GM19025 (cell line): ENCODE measurements around the gene DDX25.
"Not testable (repeated sequence)": the region's sequence is repeated elsewhere in the genome, so short reads cannot be mapped to it uniquely, and the experiment has no call there.

Source experiments
- ATAC-seq: cut with Tn5 transposase; IDR thresholded peaks from one replicate; pipeline ENCODE4 v1.9.1; 2021; ENCODE audit warnings: mild to moderate bottlenecking, low read depth, moderate library complexity; ENCODE audit not compliant: unreplicated experiment

Gene DDX25

GRCh38 chr11:125903711-125904659 lies at the start of gene DDX25:
TSS of gene DDX25 (plus strand) at chr11:125904508. CDS start at chr11:125904518, 10 bp downstream.
- ATAC-seq: no peak

DNA sequence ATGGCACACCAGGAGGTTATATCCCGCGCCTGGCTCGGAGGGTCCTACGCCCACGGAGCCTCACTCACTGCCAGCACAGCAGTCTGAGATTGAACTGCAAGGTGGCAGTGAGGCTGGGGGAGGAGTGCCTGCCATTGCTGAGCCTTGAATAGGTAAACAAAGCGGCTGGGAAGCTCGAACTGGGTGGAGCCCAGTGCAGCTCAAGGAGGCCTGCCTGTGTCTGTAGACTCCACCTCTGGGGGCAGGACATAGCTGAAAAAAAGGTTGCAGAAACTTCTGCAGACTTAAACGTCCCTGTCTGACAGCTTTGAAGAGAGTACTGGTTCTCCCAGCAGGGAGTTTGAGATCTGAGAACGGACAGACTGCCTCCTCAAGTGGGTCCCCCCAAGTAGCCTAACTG lies 46.6 kb upstream of the DDX25 start:
- ATAC-seq: not testable (repeated sequence)

DNA sequence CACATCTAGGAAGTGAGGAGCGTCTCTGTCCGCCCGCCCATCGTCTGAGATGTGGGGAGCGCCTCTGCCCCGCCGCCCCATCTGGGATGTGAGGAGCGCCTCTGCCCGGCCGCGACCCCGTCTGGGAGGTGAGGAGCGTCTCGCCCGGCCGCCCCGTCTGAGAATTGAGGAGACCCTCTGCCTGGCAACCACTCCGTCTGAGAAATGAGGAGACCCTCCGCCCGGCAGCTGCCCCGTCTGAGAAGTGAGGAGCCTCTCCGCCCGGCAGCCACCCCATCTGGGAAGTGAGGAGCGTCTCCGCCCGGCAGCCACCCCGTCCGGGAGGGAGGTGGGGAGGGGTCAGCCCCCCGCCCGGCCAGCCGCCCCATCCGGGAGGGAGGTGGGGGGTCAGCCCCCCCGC lies 41.5 kb upstream of the DDX25 start:
- not testable (repeated sequence) for ATAC-seq

- not testable (repeated sequence) for ATAC-seq
These were observed 39.0 kb upstream of the DDX25 start for GRCh38 chr11:125865354-125865753.

GRCh38 chr11:125869521-125869920 lies 34.8 kb upstream of the DDX25 start:
- no peak for ATAC-seq

- no peak for ATAC-seq
These were observed 32.7 kb upstream of the DDX25 start for GRCh38 chr11:125871391-125872137.

- no peak for ATAC-seq
These were observed 32.2 kb upstream of the DDX25 start for GRCh38 chr11:125872138-125872491.

DNA sequence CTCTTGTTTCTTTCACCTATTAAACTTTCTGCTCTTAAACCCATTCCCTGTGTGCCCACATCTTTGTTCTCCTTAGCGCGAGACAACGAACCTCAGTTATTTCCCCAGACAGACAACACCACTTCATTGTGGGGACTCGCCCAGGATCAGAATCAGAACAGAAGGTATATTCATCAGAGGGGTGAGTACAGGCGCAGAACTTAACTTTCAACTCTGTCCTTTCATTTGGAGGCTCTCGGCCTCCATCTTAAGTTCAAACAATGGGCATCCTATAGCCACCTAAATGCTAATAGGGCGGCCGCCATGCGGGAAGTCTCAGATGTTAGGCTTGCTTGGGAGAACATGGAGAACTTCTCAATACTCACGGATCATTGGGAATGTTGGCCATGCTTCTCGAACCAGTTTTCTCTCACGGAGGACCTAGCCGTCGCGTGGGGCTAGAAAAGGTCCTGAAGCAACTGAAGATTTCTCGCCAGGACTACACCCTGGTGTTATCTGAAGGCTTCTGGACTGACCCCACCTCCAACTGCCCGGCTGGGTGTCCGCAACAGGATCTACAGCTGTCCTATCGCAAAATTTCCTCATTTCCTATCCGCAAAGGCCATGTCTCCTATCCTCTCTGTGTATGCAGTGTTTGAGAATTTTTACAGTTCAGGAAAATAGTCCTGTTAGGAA lies 30.3 kb upstream of the DDX25 start:
- no peak for ATAC-seq

- ATAC-seq: peak; percentile 64
These were observed 29.7 kb upstream of the DDX25 start for GRCh38 chr11:125874556-125875124.

DNA sequence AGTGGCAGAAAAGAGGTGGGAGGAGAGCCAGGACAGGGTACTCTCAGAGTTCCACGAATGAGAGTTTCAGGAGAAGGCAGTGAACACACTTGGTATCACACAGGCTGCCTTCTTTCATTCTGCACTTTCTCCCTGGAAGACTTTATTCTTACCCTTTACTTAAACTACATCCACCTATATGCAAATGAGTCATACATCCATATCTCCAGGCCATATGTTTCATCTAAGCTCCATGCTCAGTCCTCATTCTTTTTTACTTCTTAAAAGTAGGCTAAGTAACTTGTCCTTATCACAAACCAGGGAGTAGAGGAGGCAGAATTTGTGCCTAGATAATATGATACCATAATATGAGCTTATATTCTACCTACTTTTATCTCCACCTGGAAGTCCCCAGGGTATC lies 23.0 kb upstream of the DDX25 start:
- no peak for ATAC-seq

GRCh38 chr11:125883375-125883774 lies 20.9 kb upstream of the DDX25 start:
- ATAC-seq: no peak

DNA sequence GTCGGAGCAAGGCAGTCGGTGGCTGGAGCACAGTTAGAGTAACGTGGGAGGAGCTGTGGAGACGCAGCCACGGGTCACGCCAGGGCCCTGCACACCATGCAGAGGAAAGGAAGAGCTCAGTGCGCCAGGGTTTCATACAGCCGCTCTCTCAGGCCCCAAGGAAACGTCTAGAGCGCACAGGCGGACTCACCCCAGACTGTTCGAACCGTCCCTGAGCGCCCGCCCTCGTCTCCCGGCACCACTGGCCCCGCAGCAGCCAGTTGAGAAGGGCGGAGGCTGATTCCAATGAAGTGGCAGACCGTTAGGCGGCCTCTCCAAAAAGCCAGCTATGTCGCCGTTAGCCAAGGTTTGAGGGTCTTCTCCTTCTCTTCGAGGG lies 17.3 kb upstream of the DDX25 start:
- no peak for ATAC-seq

DNA sequence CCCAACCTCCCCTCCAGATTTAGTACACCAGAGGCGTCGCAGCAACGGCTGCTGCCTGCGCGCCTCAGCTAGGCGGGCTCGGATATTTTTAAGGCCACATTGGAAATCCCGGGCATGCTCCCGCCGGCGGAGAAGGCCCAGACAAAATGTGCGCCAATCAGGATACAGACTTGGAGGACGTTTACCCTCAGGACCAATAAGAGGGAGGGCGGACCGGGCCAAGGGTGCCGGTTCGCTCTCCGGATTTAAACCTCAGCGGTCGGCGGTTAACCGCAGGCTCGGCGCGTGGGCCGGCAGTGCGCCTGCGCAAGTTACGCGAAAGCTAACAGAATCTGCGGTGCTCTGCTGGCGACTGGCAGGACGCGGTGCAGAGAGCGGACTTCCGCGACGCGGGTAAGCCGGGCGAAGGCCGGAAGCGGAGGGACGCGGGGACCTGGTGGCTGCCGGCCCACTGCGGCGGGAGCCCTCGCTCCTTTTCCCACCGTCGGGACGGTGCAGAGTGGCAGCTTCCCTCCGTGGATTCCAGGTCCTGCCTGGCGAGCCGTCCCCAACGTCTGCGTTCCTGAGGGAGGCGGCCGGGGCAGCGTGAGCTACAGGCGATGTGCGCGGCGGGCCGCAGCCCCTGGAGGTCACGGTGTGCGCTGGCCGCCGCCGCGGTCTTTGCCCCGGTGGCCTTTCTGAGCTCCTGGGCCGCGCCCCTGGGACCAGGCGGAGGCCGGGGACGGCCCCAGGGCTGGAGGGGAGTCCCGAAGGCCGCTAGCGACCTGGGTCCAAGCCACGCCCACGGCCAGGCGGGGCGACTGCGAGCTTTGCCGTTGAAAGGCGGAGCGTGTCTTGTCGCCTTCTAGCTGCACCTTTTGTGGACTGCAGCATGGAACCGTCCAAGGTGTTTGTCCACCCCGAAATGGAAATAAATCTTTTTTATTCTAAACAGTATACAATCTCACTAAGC lies 16.7 kb upstream of the DDX25 start, which contains the start of gene HYLS1:
TSS of gene HYLS1 (plus strand) at position 296 of the 952 bp plus-strand sequence. CDS start 11,701 bp downstream, outside the sequence.
- ATAC-seq: peak; percentile 85

- no peak for ATAC-seq
These were observed 13.7 kb upstream of the DDX25 start for GRCh38 chr11:125890447-125891100.

GRCh38 chr11:125892071-125892470 lies 12.2 kb upstream of the DDX25 start:
- no peak for ATAC-seq

- no peak for ATAC-seq
These were observed 11.3 kb upstream of the DDX25 start for GRCh38 chr11:125892994-125893393.

GRCh38 chr11:125901872-125902271 lies 2.4 kb upstream of the DDX25 start:
- ATAC-seq: no peak

DNA sequence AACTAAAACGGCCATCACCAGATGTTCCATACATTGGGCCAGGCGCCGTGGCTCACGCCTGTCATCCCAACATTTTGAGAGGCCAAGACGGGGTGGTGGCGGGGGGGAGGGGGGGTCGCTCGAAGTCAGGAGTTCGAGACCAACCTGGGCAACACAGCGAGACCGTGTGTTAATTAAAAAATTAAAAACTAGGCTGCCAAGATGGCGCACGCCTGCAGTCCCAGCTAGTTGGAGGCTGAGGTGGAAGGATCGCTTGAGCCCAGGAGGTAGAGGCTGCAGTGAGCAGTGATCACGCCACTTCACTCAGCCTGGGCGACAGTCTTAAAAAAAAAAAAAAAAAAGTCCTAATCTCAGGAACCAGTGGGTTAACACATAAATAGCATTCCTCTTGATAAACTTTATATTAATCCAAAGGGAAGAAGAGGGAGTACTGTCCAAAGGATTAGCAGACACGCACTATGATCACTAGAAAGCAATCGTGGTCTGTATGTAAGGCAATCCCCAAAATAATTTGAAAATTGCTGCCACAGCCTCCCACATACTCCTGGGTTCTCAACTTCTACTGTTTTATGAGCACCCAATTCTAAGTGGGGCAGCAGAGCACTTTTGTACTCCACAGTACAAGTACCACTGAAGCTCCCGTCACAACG lies 1.9 kb upstream of the DDX25 start:
- no peak for ATAC-seq
